ENCODE measurements around the gene KIF1B. TPM values are rescaled to one million over a fixed set of nuclear protein-coding genes. Genes with fewer than 3 reads are reported as not detected.
"Not testable (repeated sequence)": the region's sequence is repeated elsewhere in the genome, so short reads cannot be mapped to it uniquely, and the experiment has no call there.

KIF1B gene
- total and polyA plus RNA-seq, 11 donors = 25.0 to 137 (median 78.4) TPM

- WGBS, 4 donors = 8 to 10% (median 8%) methylated on average over 3 of the region's 3 CpGs
- ATAC-seq (peak; percentile 93 to 95 (median 94)), DNase-seq (no peak)
- Histone ChIP-seq H3K4me1 (peaks cover 7 to 66% (median 35%) of the 10 kb centered on the region in 12 donors), H3K27me3 (no peaks in the 10 kb centered on the region), H3K27ac (peak overlapping the region; percentile 8 to 67 (median 56)), H3K4me3 (no peak overlapping the region), H3K9me3 (no peaks in the 10 kb centered on the region), H3K36me3 (peaks cover 0 to 30% (median 22%) of the 10 kb centered on the region in 9 donors)
- intact Hi-C loops (cut with DNase I) = loop anchor here in 6 of 10 donors (5.0 kb wide), 2 partner anchors 36 to 41 kb away; partner anchors contain the start of gene KIF1B (in 4 of the 6)
- TF ChIP-seq POLR2A (IDR thresholded peaks at IDR 0.05) = no peak
- no peak for TF ChIP-seq CTCF (IDR thresholded peaks at IDR 0.05)
Observed at GRCh38 chr1:10253755-10254154, 43.4 kb downstream of the KIF1B start.

- Histone ChIP-seq H3K27me3 (no peaks in the 10 kb centered on the region), H3K27ac (no peak overlapping the region), H3K36me3 (peaks cover 0 to 70% (median 62%) of the 10 kb centered on the region in 9 donors), H3K9me3 (no peaks in the 10 kb centered on the region), H3K4me1 (peaks cover 7 to 32% (median 20%) of the 10 kb centered on the region in 12 donors), H3K4me3 (no peak overlapping the region)
- DNase-seq = no peak
- 65 to 80% (median 70%) methylated on average over 4 of the region's 4 CpGs for WGBS, 4 donors
- ATAC-seq = no peak
- intact Hi-C loops (cut with DNase I) = no loop called here
- TF ChIP-seq POLR2A (IDR thresholded peaks at IDR 0.05) (no peak), CTCF (IDR thresholded peaks at IDR 0.05) (no peak)
Observed at GRCh38 chr1:10257851-10258250, 47.5 kb downstream of the KIF1B start.

- H3K27me3 ChIP-seq; intact Hi-C loops (cut with DNase I); H3K27ac ChIP-seq; ATAC-seq; DNase-seq; H3K9me3 ChIP-seq; H3K4me3 ChIP-seq: not testable (repeated sequence)
- peaks cover 0 to 87% (median 79%) of the 10 kb centered on the region in 9 donors for H3K36me3 ChIP-seq
- peaks cover 0 to 16% (median 5%) of the 10 kb centered on the region in 12 donors for H3K4me1 ChIP-seq
- 85 to 97% (median 94%) methylated on average over 9 of the region's 9 CpGs for WGBS, 4 donors
Observed at GRCh38 chr1:10259547-10259946, 49.2 kb downstream of the KIF1B start.

GRCh38 chr1:10263450-10264082 is 53.2 kb downstream of the KIF1B start:
- intact Hi-C loops (cut with DNase I) = loop anchor here in 1 of 10 donors (10.0 kb wide), 1 partner anchor 49 kb away; the partner anchor contains the start of gene KIF1B

More at GRCh38 chr1:10263450-10264082, 53.2 kb downstream of the KIF1B start:
- Histone ChIP-seq H3K27ac (no peak overlapping the region), H3K4me1 (peaks cover 0 to 19% (median 2%) of the 10 kb centered on the region in 12 donors), H3K36me3 (peaks cover 0 to 97% (median 85%) of the 10 kb centered on the region in 9 donors), H3K9me3 (no peaks in the 10 kb centered on the region), H3K27me3 (no peaks in the 10 kb centered on the region), H3K4me3 (no peak overlapping the region)
- WGBS, 4 donors = 86 to 93% (median 93%) methylated on average over 3 of the region's 3 CpGs
- DNase-seq = no peak
- ATAC-seq = no peak
- no peak for TF ChIP-seq POLR2A (IDR thresholded peaks at IDR 0.05)
- no peak for TF ChIP-seq CTCF (IDR thresholded peaks at IDR 0.05)
